ENCODE results near the gene UBE2N. TPM values are rescaled to one million over a fixed set of nuclear protein-coding genes. Genes with fewer than 3 reads are reported as not detected.

Gene UBE2N
- total and polyA plus RNA-seq, 2 donors (not counting 3 experiments of a cell fraction or from before 2014, with no cell fraction given): 59.2 to 125 TPM

DNA sequence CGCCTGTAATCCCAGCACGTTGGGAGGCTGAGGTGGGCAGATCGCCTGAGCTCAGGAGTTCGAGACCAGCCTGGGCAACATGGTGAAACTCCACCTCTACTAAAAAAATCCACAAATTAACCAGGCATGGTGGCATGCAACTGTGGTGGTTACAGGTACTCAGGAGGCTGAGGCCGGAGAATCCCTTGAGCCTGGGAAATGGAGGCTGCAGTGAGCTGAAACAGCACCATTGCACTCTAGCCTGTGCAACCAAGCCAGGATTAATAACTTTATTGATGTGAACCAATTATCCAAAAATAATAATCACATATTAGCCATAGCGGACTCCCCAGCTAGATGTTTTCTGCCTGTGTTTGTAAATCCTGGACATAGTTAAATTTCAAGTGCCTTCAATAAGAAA is 65.8 kb downstream of the UBE2N start:
- Histone ChIP-seq H3K9ac (replicated peaks; ENCODE audit: extremely low read depth, insufficient read depth, low read length) (no peak overlapping the region), H3K36me3 (ENCODE audit: control insufficient read depth in 2 of 2, extremely low read depth in 1 of 2, insufficient read depth in 2 of 2, low read length in 2 of 2) (no peaks in the 10 kb centered on the region), H3K4me1 (ENCODE audit: control insufficient read depth, extremely low read depth, insufficient read depth, low read length) (peaks cover 13% of the 10 kb centered on the region), H3K79me2 (ENCODE audit: control insufficient read depth, insufficient read depth, low read length) (peaks cover 28% of the 10 kb centered on the region), H3K9me3 (replicated peaks; ENCODE audit: control insufficient read depth, insufficient read depth, low read length) (no peaks in the 10 kb centered on the region), H3K27ac (ENCODE audit: insufficient read depth, low read depth, low read length) (no peak overlapping the region), H3K4me2 (ENCODE audit: insufficient read depth, low read length) (peak overlapping the region; percentile 78), H3K4me3 (replicated peaks in 1 of 3; ENCODE audit: insufficient read depth in 1 of 3, low read depth in 1 of 3, low read length in 3 of 3) (no peak overlapping the region), H3K9me1 (replicated peaks; ENCODE audit: control insufficient read depth, extremely low read depth, insufficient read depth, low read length) (no peaks in the 10 kb centered on the region), H3K27me3 (ENCODE audit: control insufficient read depth in 2 of 2, insufficient read depth in 2 of 2, low read length in 2 of 2) (no peaks in the 10 kb centered on the region), H2AFZ (ENCODE audit: low read depth, low read length) (no peak overlapping the region), H4K20me1 (replicated peaks; ENCODE audit: control insufficient read depth, extremely low read depth, insufficient read depth, low read length) (no peaks in the 10 kb centered on the region)
- ChIA-PET POLR2A (no interaction called here), CTCF (interaction anchor here (0.6 to 2.6 kb wide), 4 partner anchors 70 to 388 kb away, joined by 3 to 12 read pairs (median 4); no protein-coding TSS in a partner anchor)
- FAIRE-seq (no peak), DNase-seq (ENCODE audit: low read depth, low spot score) (no peak)
- BruUV-seq (replicated peaks): no TSS peak
- dilution Hi-C loops (cut with MboI; ENCODE audit: extremely low pct_ligation_motif_present, low sequenced_read_pairs) (loop anchor here (25.0 kb wide), 1 partner anchor 364 kb away; no protein-coding TSS in a partner anchor), intact Hi-C loops (cut with micrococcal nuclease) (loop anchor here (2.0 to 10.0 kb wide), 4 partner anchors 151 to 374 kb away; no protein-coding TSS in a partner anchor)
- TF ChIP-seq, protein P1, sequence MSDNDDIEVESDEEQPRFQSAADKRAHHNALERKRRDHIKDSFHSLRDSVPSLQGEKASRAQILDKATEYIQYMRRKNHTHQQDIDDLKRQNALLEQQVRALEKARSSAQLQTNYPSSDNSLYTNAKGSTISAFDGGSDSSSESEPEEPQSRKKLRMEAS (IDR thresholded peaks at IDR 0.05; ENCODE audit: insufficient read depth, insufficient read length): no peak
- TF ChIP-seq CTCF (IDR thresholded peaks at IDR 0.05; ENCODE audit: extremely low read depth in 1 of 2, insufficient read depth in 1 of 2, low read depth in 1 of 2, low read length in 2 of 2): no peak
- TF ChIP-seq JUN (IDR thresholded peaks at IDR 0.05; ENCODE audit: borderline replicate concordance, insufficient read depth, insufficient read length, low read depth): no peak
- no peak for TF ChIP-seq POLR2A (IDR thresholded peaks at IDR 0.05; ENCODE audit: low read depth, low read length)
- TF ChIP-seq GATA2 (IDR thresholded peaks at IDR 0.05; ENCODE audit: insufficient read depth, insufficient read length, low read depth, low read length): no peak
- no peak for TF ChIP-seq MYC (IDR thresholded peaks at IDR 0.05; ENCODE audit: low read depth, low read length)
- no peak for TF ChIP-seq EZH2 (IDR thresholded peaks at IDR 0.05; ENCODE audit: borderline replicate concordance, low read depth, low read length, severe bottlenecking)
- TF ChIP-seq FOS (IDR thresholded peaks at IDR 0.05; ENCODE audit: borderline replicate concordance, insufficient read depth, low read length): no peak
- no peak for TF ChIP-seq POLR2AphosphoS5 (IDR thresholded peaks at IDR 0.05; ENCODE audit: insufficient read depth, low read depth, low read length)

All from endothelial cell of umbilical vein (primary cell).